ENCODE data around the gene SUGCT. TPM values are rescaled to one million over a fixed set of nuclear protein-coding genes. Genes with fewer than 3 reads are reported as not detected.

Gene SUGCT
- total and polyA plus RNA-seq, 9 of the 15 experiments (the other 6 are each of a cell fraction or from before 2014, with no cell fraction given) = 0.58 to 2.5 (median 1.4) TPM

DNA sequence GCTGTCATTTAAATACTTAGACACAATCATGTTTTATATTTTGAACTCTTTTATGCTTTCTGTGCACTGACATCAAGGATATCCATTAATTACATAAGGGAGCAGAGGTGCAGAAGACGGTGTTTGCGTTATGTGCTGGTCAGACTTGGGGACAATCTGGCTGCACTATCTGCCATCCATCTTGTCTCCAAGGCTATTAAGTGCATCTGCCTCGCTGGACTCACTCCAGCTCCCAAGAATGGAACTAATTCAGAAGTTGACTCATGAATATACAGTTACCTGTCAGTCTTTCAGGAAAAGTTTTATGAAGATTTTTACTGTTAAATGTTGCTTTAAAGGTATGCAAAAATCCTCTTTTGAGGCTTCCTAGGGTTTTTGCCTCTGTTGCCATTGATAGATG lies 391.0 kb downstream of the SUGCT start (continued):
- no peak for TF ChIP-seq CHD4 (IDR thresholded peaks at IDR 0.05; ENCODE audit: insufficient read depth, insufficient replicate concordance, low read depth, low read length, poor library complexity, severe bottlenecking)
- no peak for TF ChIP-seq BRCA1 (IDR thresholded peaks at IDR 0.05)
- no peak for TF ChIP-seq BRCA1 (CRISPR knock-in tag; IDR thresholded peaks at IDR 0.05)

DNA sequence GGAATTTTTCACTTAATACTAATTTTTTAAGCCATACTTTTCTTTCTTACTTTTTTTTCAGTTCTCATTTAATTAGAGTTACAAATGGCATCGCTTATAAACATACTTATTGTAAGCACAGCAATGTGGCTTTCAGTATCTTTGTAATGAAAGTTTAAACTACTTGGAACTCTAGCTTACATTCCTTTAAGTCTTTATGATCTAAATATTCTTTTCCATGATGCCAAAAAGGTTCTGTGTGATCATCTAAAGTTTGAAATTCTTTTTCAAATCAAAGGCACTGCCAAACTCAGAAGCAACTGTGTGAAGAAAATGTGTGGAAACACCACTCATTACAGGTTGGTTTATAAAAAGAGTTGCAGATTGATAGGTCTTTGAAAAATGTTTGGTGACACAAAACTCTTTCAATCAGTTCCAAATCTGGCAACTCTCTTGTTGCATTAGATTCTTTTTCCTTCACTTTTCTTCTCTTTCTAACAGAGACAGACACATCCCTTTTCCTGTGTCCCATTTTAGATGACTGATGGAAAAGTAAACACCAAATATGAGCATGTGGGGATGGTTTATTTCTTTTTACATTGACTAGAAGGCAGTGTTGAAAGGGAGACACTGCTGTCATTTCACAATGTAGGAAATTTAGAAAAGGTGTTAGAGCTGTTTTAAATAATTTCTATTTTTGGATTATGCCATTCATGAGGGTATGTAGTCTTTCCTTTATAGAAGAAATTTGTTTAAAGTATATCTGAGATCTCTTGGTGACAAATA lies 392.3 kb downstream of the SUGCT start:
- DNase-seq (ENCODE audit: extremely low read depth in 1 of 4, low spot score in 3 of 4) = no peak
- H3K79me2 ChIP-seq (ENCODE audit: control insufficient read depth, insufficient read depth, low read length) = no peaks in the 10 kb centered on the region
- in situ Hi-C loops (cut with MboI) (no loop called here), intact Hi-C loops (cut with micrococcal nuclease) (no loop called here)
- no TSS peak for BruUV-seq (replicated peaks)
- no peaks in the 10 kb centered on the region for H3K27me3 ChIP-seq (ENCODE audit: control insufficient read depth in 2 of 2, insufficient read depth in 2 of 2, low read length in 2 of 2)
- H3K9me3 ChIP-seq (replicated peaks; ENCODE audit: control insufficient read depth, insufficient read depth, low read depth, low read length) = no peaks in the 10 kb centered on the region
- no peaks in the 10 kb centered on the region for H3K36me3 ChIP-seq (ENCODE audit: control insufficient read depth, insufficient read depth, low read length)
- H3K4me1 ChIP-seq (replicated peaks in 1 of 2; ENCODE audit: control insufficient read depth in 2 of 2, insufficient read depth in 2 of 2, low read length in 2 of 2) = no peaks in the 10 kb centered on the region
- H3K27ac ChIP-seq (ENCODE audit: extremely low read depth, low read depth, low read length) = no peak overlapping the region
- H4K20me1 ChIP-seq (replicated peaks; ENCODE audit: control insufficient read depth, insufficient read depth, low read length) = no peaks in the 10 kb centered on the region
- CTCF ChIA-PET (ENCODE audit: low intra/inter-chr PET ratio) = no interaction called here
- POLR2A ChIA-PET = no interaction called here
- TF ChIP-seq, protein P1, sequence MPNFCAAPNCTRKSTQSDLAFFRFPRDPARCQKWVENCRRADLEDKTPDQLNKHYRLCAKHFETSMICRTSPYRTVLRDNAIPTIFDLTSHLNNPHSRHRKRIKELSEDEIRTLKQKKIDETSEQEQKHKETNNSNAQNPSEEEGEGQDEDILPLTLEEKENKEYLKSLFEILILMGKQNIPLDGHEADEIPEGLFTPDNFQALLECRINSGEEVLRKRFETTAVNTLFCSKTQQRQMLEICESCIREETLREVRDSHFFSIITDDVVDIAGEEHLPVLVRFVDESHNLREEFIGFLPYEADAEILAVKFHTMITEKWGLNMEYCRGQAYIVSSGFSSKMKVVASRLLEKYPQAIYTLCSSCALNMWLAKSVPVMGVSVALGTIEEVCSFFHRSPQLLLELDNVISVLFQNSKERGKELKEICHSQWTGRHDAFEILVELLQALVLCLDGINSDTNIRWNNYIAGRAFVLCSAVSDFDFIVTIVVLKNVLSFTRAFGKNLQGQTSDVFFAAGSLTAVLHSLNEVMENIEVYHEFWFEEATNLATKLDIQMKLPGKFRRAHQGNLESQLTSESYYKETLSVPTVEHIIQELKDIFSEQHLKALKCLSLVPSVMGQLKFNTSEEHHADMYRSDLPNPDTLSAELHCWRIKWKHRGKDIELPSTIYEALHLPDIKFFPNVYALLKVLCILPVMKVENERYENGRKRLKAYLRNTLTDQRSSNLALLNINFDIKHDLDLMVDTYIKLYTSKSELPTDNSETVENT (CRISPR knock-in tag; IDR thresholded peaks at IDR 0.05) = no peak
- no peak for TF ChIP-seq NFIC (IDR thresholded peaks at IDR 0.05)
- TF ChIP-seq POLR3A (IDR thresholded peaks at IDR 0.05; ENCODE audit: borderline replicate concordance, extremely low read depth, insufficient read depth, insufficient read length) = no peak
- no peak for TF ChIP-seq RBM22 (IDR thresholded peaks at IDR 0.05; ENCODE audit: low read depth, low read length, poor library complexity, severe bottlenecking)
- no peak for TF ChIP-seq NFXL1 (CRISPR knock-in tag; IDR thresholded peaks at IDR 0.05)
- TF ChIP-seq C11orf30 (IDR thresholded peaks at IDR 0.05; ENCODE audit: low read depth) = no peak
- no peak for TF ChIP-seq CREBBP (IDR thresholded peaks at IDR 0.05; ENCODE audit: low read depth, low read length)
- no peak for TF ChIP-seq NCOA6 (IDR thresholded peaks at IDR 0.05)
- TF ChIP-seq IFI16 (CRISPR knock-in tag; IDR thresholded peaks at IDR 0.05) = no peak
- TF ChIP-seq, protein P2, sequence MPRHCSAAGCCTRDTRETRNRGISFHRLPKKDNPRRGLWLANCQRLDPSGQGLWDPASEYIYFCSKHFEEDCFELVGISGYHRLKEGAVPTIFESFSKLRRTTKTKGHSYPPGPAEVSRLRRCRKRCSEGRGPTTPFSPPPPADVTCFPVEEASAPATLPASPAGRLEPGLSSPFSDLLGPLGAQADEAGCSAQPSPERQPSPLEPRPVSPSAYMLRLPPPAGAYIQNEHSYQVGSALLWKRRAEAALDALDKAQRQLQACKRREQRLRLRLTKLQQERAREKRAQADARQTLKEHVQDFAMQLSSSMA (CRISPR knock-in tag; IDR thresholded peaks at IDR 0.05) = no peak
- TF ChIP-seq ZNF780A (CRISPR knock-in tag; IDR thresholded peaks at IDR 0.05) = no peak
- no peak for TF ChIP-seq ZNF707 (CRISPR knock-in tag; conservative IDR thresholded peaks at IDR 0.05)
- TF ChIP-seq EWSR1 (IDR thresholded peaks at IDR 0.05; ENCODE audit: borderline replicate concordance, low read depth, partially characterized antibody) = no peak
- TF ChIP-seq, protein P3, sequence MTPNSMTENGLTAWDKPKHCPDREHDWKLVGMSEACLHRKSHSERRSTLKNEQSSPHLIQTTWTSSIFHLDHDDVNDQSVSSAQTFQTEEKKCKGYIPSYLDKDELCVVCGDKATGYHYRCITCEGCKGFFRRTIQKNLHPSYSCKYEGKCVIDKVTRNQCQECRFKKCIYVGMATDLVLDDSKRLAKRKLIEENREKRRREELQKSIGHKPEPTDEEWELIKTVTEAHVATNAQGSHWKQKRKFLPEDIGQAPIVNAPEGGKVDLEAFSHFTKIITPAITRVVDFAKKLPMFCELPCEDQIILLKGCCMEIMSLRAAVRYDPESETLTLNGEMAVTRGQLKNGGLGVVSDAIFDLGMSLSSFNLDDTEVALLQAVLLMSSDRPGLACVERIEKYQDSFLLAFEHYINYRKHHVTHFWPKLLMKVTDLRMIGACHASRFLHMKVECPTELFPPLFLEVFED (CRISPR knock-in tag; conservative IDR thresholded peaks at IDR 0.05) = no peak
- no peak for ATAC-seq
- H3K9me1 ChIP-seq (ENCODE audit: control insufficient read depth, insufficient read depth, low read length) = no peaks in the 10 kb centered on the region
- H3K4me2 ChIP-seq (ENCODE audit: insufficient read depth, low read length) = no peak overlapping the region
- no peak overlapping the region for H3K4me3 ChIP-seq
- 0% methylated on average over 1 of the region's 1 CpG for WGBS (ENCODE audit: insufficient coverage, low coverage, missing lambda C conversion rate)
- FAIRE-seq = no peak
- no peak overlapping the region for H3K9ac ChIP-seq (ENCODE audit: insufficient read depth in 1 of 2, low read depth in 2 of 2, low read length in 2 of 2)
- no peak overlapping the region for H2AFZ ChIP-seq (ENCODE audit: low read depth, low read length)

Data from K562 (cell line).